Cardiac fibroblast (primary cell): Measurements from ENCODE around the gene MEGF11.

ENCODE experiments used
- DNase-seq, 2 donors: peaks; one replicate each; pipeline versions ENCODE4 v3.0.0 to v3.0.0-alpha.2; 2010; ENCODE audit warnings: low read depth in 2 of 2
- H3K4me3 ChIP-seq, 2 donors: replicated peaks in 1 of 2; 1 replicate in 1 of 2; 2 replicates in 1 of 2; pipeline ENCODE4 v1.5.1; 2011; ENCODE audit warnings: low read depth in 2 of 2, low read length in 2 of 2, mild to moderate bottlenecking in 2 of 2, moderate library complexity in 1 of 2
- TF ChIP-seq, protein P1 (sequence below): IDR thresholded peaks from one replicate; pipeline ENCODE4 v1.5.1; 2011; ENCODE audit warnings: low read depth, mild to moderate bottlenecking, low read length, inconsistent platforms

Gene MEGF11

DNA sequence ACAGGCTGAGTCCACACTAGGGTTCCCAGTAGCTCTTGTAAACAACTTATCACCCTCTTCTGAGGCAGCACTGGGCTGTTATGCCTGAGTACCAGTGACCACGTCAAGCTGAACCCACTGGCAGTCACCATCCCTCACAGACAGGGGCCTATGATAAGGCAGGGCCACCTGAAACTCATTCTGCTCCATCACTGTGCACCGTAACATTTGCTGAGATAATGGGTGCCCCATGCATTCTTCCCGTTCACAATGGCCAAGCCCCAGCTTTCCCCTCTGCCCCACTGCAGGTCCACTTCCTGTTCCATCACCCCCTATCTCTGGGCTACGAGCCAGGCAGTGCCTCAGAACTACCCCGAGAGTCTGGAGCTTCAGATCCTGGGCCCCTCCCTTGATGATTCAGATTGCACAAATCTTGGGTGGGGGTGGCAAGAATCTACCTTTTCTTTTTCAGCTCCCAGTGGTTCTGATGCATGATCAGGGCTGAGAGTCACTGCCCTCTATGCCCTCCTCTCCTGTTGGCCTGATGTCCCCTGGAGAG is 226.2 kb downstream of the MEGF11 start:
- no peak for DNase-seq

DNA sequence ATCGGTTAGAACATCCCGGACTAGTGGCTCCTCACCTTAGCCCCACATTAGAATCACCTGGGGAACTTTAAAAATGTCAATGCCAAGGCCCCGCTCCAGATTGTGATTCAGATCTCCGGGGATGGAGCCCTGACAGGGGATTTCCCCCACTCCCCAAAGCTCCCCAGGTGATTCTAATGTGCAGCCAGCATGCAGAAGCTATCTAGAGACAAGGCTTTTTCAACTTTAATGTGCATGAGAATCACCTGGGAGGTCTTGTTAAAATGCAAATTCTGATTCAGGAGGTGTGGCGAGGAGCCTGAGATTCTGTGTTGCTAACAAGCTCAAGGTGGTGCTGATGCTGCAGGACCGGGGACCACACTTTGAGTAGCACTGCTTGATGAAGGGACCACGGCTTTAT is 227.6 kb downstream of the MEGF11 start:
- no peak overlapping the region for H3K4me3 ChIP-seq
- TF ChIP-seq, protein P1, sequence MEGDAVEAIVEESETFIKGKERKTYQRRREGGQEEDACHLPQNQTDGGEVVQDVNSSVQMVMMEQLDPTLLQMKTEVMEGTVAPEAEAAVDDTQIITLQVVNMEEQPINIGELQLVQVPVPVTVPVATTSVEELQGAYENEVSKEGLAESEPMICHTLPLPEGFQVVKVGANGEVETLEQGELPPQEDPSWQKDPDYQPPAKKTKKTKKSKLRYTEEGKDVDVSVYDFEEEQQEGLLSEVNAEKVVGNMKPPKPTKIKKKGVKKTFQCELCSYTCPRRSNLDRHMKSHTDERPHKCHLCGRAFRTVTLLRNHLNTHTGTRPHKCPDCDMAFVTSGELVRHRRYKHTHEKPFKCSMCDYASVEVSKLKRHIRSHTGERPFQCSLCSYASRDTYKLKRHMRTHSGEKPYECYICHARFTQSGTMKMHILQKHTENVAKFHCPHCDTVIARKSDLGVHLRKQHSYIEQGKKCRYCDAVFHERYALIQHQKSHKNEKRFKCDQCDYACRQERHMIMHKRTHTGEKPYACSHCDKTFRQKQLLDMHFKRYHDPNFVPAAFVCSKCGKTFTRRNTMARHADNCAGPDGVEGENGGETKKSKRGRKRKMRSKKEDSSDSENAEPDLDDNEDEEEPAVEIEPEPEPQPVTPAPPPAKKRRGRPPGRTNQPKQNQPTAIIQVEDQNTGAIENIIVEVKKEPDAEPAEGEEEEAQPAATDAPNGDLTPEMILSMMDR: no peak
- DNase-seq: no peak

More for the DNA sequence above, 226.2 kb downstream of the MEGF11 start:
- TF ChIP-seq, protein P1: no peak
- H3K4me3 ChIP-seq: no peak overlapping the region

DNA sequence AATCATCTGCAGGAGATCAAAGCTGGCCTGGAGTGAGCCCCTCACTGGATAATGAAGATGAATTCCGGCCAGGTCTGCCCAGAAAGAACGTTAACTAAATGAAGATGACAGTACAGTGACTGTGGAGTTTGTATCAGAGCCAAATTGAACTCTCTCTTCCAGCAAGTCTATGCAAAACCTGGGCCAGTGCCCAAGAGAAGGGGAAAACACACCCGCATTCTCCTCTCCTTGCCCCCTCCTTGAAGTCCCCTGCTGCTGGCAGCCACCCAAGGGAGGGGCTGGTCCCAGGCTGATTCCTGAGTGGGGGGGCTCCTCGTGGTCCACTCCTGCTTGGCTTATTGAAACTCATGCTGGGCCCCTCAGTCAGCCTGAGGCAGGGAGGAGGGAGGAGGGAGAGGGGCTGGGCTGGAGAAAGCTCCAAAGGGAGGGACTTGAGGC is 228.5 kb downstream of the MEGF11 start:
- DNase-seq: peak in 1 of 2 donors; percentile 12
- no peak overlapping the region for H3K4me3 ChIP-seq
- TF ChIP-seq, protein P1: no peak

DNA sequence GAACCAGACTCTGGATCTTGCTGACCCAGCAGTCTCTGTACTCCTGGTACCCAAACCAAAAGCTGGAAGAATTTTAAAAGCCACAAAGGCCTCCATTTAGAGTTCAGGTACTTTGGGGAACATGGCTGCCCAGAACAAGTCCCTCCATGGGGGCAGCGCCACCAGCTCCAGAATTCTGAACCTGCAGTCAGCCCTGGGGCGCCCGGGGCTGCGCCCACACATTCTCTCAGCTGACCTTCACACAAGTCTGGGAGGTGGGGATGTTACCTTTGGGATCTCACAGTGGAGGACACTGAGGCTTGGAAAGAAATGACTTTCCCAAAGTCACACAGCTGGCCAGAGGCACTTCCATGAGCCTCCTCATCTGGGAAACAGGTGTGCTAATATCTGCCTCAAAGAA is 229.4 kb downstream of the MEGF11 start:
- H3K4me3 ChIP-seq: no peak overlapping the region
- TF ChIP-seq, protein P1: no peak
- no peak for DNase-seq

DNA sequence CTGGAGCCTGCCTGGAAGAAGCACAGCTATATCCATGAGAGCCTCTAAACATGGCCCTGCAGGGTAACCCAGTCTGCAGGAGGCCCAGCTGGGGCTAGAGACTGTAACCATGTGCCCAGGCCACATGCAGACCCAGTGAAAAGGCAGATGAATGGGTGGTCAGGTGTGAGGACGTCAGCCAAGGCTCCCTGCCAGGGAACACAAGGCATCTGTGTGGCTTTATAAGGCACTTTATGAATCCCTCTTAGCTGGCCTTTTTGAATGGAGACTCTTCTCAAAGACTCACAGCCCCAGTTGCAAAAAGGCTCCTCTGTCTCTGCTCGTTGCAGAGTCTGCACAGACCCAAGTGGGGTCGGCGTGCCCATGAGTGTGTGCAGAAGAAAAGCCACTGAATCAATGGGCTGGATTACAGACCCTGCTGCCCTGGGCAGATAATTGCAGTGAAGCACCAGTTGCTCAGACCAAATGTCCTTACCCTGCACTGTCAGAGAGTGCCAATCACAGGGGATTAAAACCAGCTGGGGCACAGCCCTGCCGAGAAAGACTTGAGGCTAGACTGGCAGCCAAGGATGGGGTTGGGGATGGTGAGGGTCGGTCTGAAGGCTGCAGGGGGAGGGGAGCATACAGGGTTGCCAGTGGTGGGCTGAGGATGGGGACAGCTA is 230.1 kb downstream of the MEGF11 start:
- TF ChIP-seq, protein P1: no peak
- no peak for DNase-seq
- H3K4me3 ChIP-seq: no peak overlapping the region

DNA sequence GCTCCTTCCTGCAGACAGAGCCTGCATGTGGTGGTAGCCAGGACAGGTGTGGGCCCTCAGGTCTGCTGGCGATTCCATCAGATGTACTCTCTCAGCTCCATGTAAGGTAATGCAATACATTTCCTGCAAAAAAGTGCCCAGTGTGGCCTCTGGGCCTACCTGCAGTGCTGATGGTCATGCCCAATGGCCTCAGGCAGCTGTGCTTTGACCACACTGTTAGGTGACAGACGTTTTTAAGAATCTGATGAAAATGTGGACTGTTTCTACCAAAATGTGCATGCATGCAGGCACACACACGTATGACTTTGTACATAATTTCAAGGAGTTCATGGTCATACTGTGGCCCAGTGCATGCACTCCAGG is 231.4 kb downstream of the MEGF11 start:
- TF ChIP-seq, protein P1: no peak
- no peak for DNase-seq
- H3K4me3 ChIP-seq: no peak overlapping the region
